Right lobe of liver (tissue), 6 donors: ENCODE results near the gene BLMH. TPM values are rescaled to one million over a fixed set of nuclear protein-coding genes. Genes with fewer than 3 reads are reported as not detected.

Experiments used
- ATAC-seq, 4 donors: fragments of 200-7000 bp; cut with Tn5 transposase; one replicate each; pipeline ENCODE4 v1.9.1; 2020; ENCODE audit warnings: mild to moderate bottlenecking in 4 of 4, moderate library complexity in 4 of 4
- DNase-seq, 3 donors: peaks; one replicate each; pipeline ENCODE4 v3.0.0-alpha.2; 2020
- H3K27ac ChIP-seq, 3 donors: fragments of 200-600 bp; one replicate each; pipeline ENCODE4 v1.8.0; 2022
- H3K27me3 ChIP-seq, 2 donors: fragments of 200-600 bp; one replicate each; pipeline ENCODE4 v1.8.0; 2022
- H3K36me3 ChIP-seq, 4 donors: fragments of 200-600 bp; sonication (generic) in 1 of 4; one replicate each; pipeline versions ENCODE4 v1.5.1 to v1.8.0; 2017 to 2022; ENCODE audit warnings: control low read depth in 1 of 4
- H3K4me1 ChIP-seq, 4 donors: fragments of 200-600 bp; sonication (generic) in 1 of 4; one replicate each; pipeline versions ENCODE4 v1.5.1 to v1.8.0; 2017 to 2022; ENCODE audit warnings: control low read depth in 1 of 4
- H3K4me3 ChIP-seq, 3 donors: fragments of 200-600 bp; one replicate each; pipeline ENCODE4 v1.8.0; 2022
- H3K9me3 ChIP-seq, 4 donors: fragments of 200-600 bp; sonication (generic) in 1 of 4; one replicate each; pipeline versions ENCODE4 v1.5.1 to v1.8.0; 2017 to 2022; ENCODE audit warnings: control low read depth in 1 of 4
- POLR2A ChIP-seq: fragments of 450-650 bp; IDR thresholded peaks from one replicate; pipeline ENCODE4 v1.6.1; 2017; ENCODE audit warnings: antibody characterized with exemption, mild to moderate bottlenecking
- WGBS: methylation state at CpG from one replicate; pipeline ENCODE4 v1.1.6; 2018; ENCODE audit warnings: low coverage, low lambda C conversion rate; ENCODE audit not compliant: insufficient coverage; ENCODE audit errors: missing lambda C conversion rate; 5-methylcytosine and 5-hydroxymethylcytosine counted together
- intact Hi-C, 2 donors: fragments of 100-400 bp; cut with DNase I; formaldehyde crosslinking; loops; one replicate each; pipeline versions ENCODE4 v1.11.2 to v1.14.1; 2022
- total RNA-seq, 6 experiments: library from RNA; depleted of rRNA in 2 of 6; stranded (reverse); fragments of >200 nt in 2 of 6; fragmentation: NEBNext Ultra II Directional in 3 of 6; extraction: Animal tissue kit (Norgen Biotek cat#: 25700) in 3 of 6; gene quantifications; one replicate each; pipeline versions ENCODE4 v1.1.0 to v1.2.4, GENCODE V29; 2016 to 2023
- TF ChIP-seq, protein P1 (sequence below), 4 donors: fragments of 200-600 bp in 3 of 4; fragments of 450-650 bp in 1 of 4; IDR thresholded peaks; one replicate each; pipeline versions ENCODE4 v1.5.1 to v1.8.0; 2016 to 2022; ENCODE audit warnings: antibody characterized with exemption in 4 of 4, mild to moderate bottlenecking in 2 of 4
- donor health status: DM: no; HTN: yes; CAD: no.
- donor health status: DM: no; HTN: no; CAD: no.
- donor health status: DM: no; HTN: no; CAD: no.
- donor health status: DM: no; HTN: yes; CAD: no.
- donor health status: DM: no; HTN: yes; CAD: no.

BLMH gene
- total RNA-seq, 6 experiments from 2014 or later = 7.0 to 9.2 (median 7.3) TPM

DNA sequence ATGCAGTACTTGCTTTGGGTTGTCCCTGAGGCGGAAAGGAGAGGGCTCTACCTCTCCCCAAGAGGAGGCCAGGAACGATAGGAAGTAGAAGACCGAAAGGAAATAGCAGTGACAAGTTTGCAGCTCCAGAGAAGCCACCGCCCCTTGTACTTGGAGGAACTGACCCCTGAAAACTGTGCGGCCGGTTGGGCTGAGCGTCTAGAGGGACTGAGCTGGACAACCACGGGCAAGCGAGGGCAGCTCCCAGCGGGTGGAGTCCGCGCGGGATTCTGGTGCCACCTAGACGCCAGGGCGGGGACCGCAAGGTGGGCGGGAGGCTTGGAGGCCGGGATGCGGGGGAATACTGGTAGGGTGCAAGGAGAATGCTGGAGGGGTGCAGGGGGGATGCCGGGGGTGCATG lies 55.0 kb downstream of the BLMH start:
- intact Hi-C loops = no loop called here
- Histone ChIP-seq H3K27ac (no peak overlapping the region), H3K27me3 (no peaks in the 10 kb centered on the region), H3K36me3 (no peaks in the 10 kb centered on the region), H3K4me3 (no peak overlapping the region), H3K9me3 (no peaks in the 10 kb centered on the region), H3K4me1 (peaks cover 0 to 12% (median 0%) of the 10 kb centered on the region in 4 donors)
- no peak for TF ChIP-seq POLR2A
- TF ChIP-seq, protein P1, sequence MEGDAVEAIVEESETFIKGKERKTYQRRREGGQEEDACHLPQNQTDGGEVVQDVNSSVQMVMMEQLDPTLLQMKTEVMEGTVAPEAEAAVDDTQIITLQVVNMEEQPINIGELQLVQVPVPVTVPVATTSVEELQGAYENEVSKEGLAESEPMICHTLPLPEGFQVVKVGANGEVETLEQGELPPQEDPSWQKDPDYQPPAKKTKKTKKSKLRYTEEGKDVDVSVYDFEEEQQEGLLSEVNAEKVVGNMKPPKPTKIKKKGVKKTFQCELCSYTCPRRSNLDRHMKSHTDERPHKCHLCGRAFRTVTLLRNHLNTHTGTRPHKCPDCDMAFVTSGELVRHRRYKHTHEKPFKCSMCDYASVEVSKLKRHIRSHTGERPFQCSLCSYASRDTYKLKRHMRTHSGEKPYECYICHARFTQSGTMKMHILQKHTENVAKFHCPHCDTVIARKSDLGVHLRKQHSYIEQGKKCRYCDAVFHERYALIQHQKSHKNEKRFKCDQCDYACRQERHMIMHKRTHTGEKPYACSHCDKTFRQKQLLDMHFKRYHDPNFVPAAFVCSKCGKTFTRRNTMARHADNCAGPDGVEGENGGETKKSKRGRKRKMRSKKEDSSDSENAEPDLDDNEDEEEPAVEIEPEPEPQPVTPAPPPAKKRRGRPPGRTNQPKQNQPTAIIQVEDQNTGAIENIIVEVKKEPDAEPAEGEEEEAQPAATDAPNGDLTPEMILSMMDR (IDR thresholded peaks at IDR 0.05) = peak; percentile 23 to 43 (median 37)
- 2% methylated on average over 12 of the region's 20 CpGs for WGBS
- DNase-seq = peak; percentile 73 to 82 (median 78)
- peak; percentile 85 to 96 (median 91) for ATAC-seq

DNA sequence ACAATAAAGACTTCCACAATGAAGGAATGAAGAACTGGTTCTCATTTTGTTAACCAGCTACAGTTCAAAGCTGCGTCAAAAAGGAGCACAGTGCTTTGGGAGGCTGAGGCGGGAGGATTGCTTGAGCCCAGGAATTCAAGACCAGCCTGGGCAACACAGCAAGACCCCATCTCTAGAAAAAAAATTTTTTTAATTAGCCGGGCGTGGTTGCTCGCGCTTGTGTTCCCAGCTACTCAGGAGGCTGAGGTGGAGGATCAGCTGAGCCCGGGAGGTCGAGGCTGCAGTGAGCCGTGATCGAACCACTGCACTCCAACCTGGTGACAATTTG lies 55.5 kb downstream of the BLMH start:
- DNase-seq (no peak), ATAC-seq (no peak)
- Histone ChIP-seq H3K4me3 (no peak overlapping the region), H3K27ac (no peak overlapping the region), H3K9me3 (no peaks in the 10 kb centered on the region), H3K4me1 (peaks cover 0 to 12% (median 0%) of the 10 kb centered on the region in 4 donors), H3K36me3 (no peaks in the 10 kb centered on the region), H3K27me3 (no peaks in the 10 kb centered on the region)
- no peak for TF ChIP-seq POLR2A
- 60% methylated on average over 8 of the region's 10 CpGs for WGBS
- intact Hi-C loops = no loop called here

DNA sequence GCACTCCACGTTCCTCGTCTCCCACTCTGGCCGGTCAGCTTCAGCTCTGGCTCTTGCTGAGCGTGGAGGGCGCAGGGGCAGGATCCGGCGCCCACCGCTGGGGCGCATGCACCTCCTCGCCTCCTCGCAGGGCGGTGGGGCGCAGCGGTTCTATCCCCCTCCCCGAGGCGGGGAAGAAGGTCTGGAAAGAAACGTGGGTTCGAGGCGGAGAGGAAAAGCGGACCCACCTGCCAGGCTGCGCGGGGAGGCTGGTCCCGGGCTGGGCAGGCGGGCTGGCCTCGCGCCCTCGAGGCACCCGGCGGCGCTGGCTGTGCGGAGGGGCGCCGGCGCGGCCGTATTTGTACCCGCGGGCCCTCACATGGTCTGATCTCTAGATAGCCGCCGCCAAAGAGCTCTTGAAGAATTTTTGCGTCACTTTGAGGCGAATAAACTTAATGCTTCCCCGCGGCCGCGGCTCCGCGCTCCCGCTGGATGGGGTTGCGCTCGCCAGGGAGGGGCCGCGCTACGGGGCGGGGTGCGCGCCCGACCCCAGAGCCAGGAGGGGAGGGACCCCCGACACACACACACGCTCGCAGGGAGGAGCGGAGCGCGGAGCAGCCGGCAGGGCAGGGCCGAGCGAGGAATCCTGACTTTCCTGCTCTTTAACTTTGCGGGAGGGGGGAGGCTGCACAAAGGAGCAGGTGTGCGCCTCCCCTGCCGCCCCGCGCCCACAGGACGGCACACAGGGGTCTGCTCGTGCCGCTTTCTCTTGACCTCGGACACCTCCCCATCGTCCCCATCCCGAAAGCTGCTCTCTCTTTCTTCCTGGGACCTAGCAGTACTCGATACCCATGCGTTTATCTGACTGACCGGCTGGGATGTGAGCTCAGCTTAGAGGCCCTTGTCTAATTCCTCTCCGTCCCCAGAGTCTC lies 56.1 kb downstream of the BLMH start, which contains the start of gene SLC6A4:
Gene SLC6A4, minus strand, starts transcription at position 312 of the 911 bp plus-strand sequence. CDS start 13,739 bp downstream, outside the sequence.
- TF ChIP-seq, protein P1 (IDR thresholded peaks at IDR 0.05) = no peak
- TF ChIP-seq POLR2A = no peak
- DNase-seq (no peak), ATAC-seq (peak; percentile 4 to 20 (median 10))
- H3K36me3 ChIP-seq = no peaks in the 10 kb centered on the region
- H3K27me3 ChIP-seq = no peaks in the 10 kb centered on the region
- H3K9me3 ChIP-seq = no peaks in the 10 kb centered on the region
- H3K27ac ChIP-seq = no peak within 1 kb of the TSS
- H3K4me1 ChIP-seq = peaks cover 0 to 12% (median 0%) of the 10 kb centered on the region in 4 donors
- peak within 1 kb of the TSS; percentile 23 to 39 (median 33) for H3K4me3 ChIP-seq
- WGBS = 13% methylated on average over 35 of the region's 82 CpGs
- intact Hi-C loops = no loop called here

DNA sequence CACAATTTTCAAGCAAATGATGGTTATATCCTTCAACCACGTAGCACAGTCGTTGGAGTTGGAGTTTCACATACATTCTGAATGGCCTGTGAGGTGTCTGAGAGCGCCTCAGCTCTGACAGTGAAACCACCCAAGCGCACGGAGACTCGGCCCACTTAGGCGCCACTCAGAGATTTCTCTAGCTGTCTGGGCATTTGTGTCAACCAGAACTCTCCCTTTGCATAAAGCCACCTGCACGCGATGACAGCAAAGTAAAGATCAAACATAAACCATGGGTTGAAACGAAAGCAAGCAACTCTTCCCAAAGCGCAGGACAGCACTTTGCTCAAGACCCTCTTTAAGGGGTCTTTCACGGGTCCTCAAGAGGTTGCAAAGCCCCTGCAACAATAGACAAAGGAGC lies 56.8 kb downstream of the BLMH start:
- Histone ChIP-seq H3K9me3 (no peaks in the 10 kb centered on the region), H3K4me3 (peak overlapping the region in 2 of 3 donors; percentile 23 to 39), H3K27me3 (no peaks in the 10 kb centered on the region), H3K27ac (no peak overlapping the region), H3K36me3 (no peaks in the 10 kb centered on the region), H3K4me1 (peaks cover 0 to 12% (median 0%) of the 10 kb centered on the region in 4 donors)
- WGBS = 38% methylated on average over 6 of the region's 12 CpGs
- TF ChIP-seq, protein P1 (IDR thresholded peaks at IDR 0.05) = no peak
- no peak for TF ChIP-seq POLR2A
- intact Hi-C loops = no loop called here
- DNase-seq (no peak), ATAC-seq (no peak)

DNA sequence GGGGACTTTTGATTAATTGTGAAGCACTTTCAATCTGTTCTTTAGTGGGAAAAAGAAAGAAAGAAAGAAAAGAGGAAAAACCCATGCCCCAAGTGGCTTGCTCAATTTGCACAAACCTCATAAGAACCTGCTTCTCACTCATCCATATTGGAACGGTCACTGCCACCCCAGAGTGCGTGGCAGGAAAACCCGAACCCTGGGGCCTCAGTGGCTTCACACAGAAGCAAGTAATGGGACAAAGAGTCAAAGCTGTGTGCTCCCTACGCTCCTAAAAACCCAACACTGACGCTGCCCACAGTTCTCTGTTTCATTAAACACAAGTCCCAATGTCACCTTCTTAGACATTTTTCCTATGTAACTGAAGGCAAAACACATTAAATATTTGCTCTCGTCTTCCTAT lies 57.4 kb downstream of the BLMH start:
- H3K4me3 ChIP-seq = no peak overlapping the region
- DNase-seq (no peak), ATAC-seq (no peak)
- WGBS = 64% methylated on average over 3 of the region's 6 CpGs
- peaks cover 0 to 12% (median 0%) of the 10 kb centered on the region in 4 donors for H3K4me1 ChIP-seq
- H3K27ac ChIP-seq = no peak overlapping the region
- intact Hi-C loops = no loop called here
- no peak for TF ChIP-seq POLR2A
- TF ChIP-seq, protein P1 (IDR thresholded peaks at IDR 0.05) = no peak
- no peaks in the 10 kb centered on the region for H3K9me3 ChIP-seq
- no peaks in the 10 kb centered on the region for H3K36me3 ChIP-seq
- H3K27me3 ChIP-seq = no peaks in the 10 kb centered on the region
